Sigmoid colon (tissue), 4 donors: ENCODE results near the gene ASPG.

ENCODE experiments used
- EP300 ChIP-seq, 4 donors: sonication (generic); formaldehyde crosslinking; IDR thresholded peaks; one replicate each; pipeline ENCODE4 v1.6.1; 2017; ENCODE audit warnings: antibody characterized with exemption in 4 of 4
- POLR2A ChIP-seq, 2 donors: fragments of 450-650 bp; IDR thresholded peaks; one replicate each; pipeline ENCODE4 v1.6.1; 2016; ENCODE audit warnings: antibody characterized with exemption in 2 of 2, mild to moderate bottlenecking in 2 of 2, moderate library complexity in 2 of 2
- POLR2AphosphoS5 ChIP-seq, 4 donors: sonication (generic); formaldehyde crosslinking; IDR thresholded peaks; one replicate each; pipeline ENCODE4 v1.6.1; 2017; ENCODE audit warnings: antibody characterized with exemption in 4 of 4
- TF ChIP-seq, protein P1 (sequence below), 4 experiments: fragments of 450-650 bp in 3 of 4; fragments of 200-600 bp in 1 of 4; IDR thresholded peaks; one replicate each; pipeline ENCODE4 v1.5.1; 2016 to 2019; ENCODE audit warnings: antibody characterized with exemption in 4 of 4, mild to moderate bottlenecking in 3 of 4, moderate library complexity in 2 of 4

DNA sequence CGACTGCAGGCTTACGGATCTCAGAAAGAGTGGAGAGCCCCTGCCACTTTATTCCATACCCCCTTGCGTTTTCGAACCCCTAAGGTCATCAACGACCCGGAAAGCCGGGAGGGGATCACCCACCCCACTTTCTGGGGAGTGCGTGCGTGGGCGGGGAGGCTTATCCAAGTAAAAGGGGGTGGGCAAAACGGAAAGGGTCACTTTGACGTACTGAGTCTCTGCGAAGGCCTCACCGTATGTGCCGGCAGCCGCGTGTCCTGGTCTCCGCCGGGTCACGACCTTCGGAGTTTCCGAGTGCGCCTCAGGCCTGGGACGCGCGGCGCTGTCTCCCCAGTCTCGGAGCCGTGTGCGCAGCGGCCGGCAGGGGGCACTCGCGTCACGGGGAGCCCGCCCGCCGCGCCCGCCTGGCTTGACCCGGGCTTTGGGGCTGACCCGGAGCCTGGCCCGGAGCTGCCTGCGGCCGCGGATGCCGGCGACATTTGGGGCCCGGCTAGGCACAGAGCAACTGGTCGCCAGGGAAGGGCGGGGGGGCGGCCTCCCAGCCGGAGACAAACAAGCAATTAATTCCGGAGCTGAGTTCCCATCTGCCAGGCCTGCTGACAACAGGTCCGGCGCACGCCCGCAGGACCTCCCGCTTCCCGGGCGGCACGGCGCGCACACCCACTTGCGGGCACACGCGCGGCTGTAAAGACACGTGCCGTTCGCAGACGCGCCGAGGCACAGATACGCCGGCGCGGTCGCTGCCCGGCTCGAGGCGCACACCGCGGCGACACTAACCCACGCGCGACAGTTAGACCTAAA, 52.0 kb downstream of the ASPG start:
- no peak for TF ChIP-seq POLR2A (IDR thresholded peaks at IDR 0.05)
- TF ChIP-seq, protein P1, sequence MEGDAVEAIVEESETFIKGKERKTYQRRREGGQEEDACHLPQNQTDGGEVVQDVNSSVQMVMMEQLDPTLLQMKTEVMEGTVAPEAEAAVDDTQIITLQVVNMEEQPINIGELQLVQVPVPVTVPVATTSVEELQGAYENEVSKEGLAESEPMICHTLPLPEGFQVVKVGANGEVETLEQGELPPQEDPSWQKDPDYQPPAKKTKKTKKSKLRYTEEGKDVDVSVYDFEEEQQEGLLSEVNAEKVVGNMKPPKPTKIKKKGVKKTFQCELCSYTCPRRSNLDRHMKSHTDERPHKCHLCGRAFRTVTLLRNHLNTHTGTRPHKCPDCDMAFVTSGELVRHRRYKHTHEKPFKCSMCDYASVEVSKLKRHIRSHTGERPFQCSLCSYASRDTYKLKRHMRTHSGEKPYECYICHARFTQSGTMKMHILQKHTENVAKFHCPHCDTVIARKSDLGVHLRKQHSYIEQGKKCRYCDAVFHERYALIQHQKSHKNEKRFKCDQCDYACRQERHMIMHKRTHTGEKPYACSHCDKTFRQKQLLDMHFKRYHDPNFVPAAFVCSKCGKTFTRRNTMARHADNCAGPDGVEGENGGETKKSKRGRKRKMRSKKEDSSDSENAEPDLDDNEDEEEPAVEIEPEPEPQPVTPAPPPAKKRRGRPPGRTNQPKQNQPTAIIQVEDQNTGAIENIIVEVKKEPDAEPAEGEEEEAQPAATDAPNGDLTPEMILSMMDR (IDR thresholded peaks at IDR 0.05) = peak; percentile 41 to 95 (median 61)
- TF ChIP-seq POLR2AphosphoS5 (IDR thresholded peaks at IDR 0.05) = no peak
- no peak for TF ChIP-seq EP300 (IDR thresholded peaks at IDR 0.05)
